ENCODE results near the gene PLEKHB2. TPM values are rescaled to one million over a fixed set of nuclear protein-coding genes. Genes with fewer than 3 reads are reported as not detected.
A peak's percentile ranks its signal among the peaks of the same experiment; 100 is the strongest.

PLEKHB2 gene
- total and polyA plus RNA-seq, 9 of the 15 experiments (the other 6 are each of a cell fraction or from before 2014, with no cell fraction given), result 41.3 to 71.5 (median 50.2) TPM

DNA sequence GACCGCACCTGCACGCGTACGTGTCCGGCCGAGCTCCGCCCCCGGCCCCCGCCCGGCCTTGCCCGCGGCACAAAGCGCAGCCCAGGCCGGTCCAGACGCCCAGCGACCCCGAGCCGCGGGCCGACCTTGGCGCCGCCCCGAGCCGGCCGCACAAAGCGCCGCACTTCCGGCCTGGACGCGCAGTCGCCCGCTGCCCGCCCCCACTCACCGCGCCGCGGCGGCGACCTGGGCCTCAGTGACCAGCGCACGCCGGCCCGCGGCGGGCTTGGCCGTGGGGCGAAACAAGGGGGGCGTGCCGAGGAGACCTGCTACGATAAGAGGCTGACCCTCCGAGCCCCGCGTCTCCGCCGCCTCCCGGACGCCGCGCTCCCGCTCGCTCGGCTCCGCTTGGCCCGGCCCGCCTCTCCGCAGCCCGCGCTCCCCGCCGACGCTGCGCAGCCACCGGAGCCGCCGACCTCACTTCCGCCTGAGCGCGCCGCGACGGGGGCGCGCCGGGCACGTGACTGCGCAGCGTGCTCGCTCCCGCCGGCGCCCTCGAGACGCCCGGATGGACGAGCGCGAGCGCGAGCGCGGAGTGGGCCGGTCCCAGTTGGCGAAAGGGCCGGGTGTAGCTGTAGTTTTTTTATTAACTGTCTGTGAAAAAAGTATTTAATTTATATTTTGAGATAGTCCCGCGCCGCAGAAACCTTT is 12.0 kb upstream of the PLEKHB2 start, which contains the start of gene FAM168B:
Gene FAM168B, minus strand, starts transcription at position 455 of the 690 bp plus-strand sequence. CDS start 10,814 bp downstream, outside the sequence.
- peak within 1 kb of the TSS; percentile 99 for H3K27ac ChIP-seq (ENCODE audit: extremely low read depth, low read depth, low read length)
- peaks cover 28% of the 10 kb centered on the region for H3K36me3 ChIP-seq (ENCODE audit: control insufficient read depth, insufficient read depth, low read length)
- ATAC-seq (peak; percentile 95), FAIRE-seq (peak; percentile 87), DNase-seq (ENCODE audit: extremely low read depth in 1 of 4, low spot score in 3 of 4) (peak; percentile 88 to 94 (median 90))
- H3K4me3 ChIP-seq, result peak within 1 kb of the TSS; percentile 94
- peak within 1 kb of the TSS; percentile 92 to 99 for H3K9ac ChIP-seq (ENCODE audit: insufficient read depth in 1 of 2, low read depth in 2 of 2, low read length in 2 of 2)
- POLR2A ChIA-PET, result interaction anchor here (0.6 to 4.2 kb wide), 11 partner anchors 9 to 39 kb away, joined by 3 to 35 read pairs (median 5); partner anchors contain the start of gene PLEKHB2
- peaks cover 6 to 10% of the 10 kb centered on the region in 2 experiments; a peak in 3 of 5 replicates for H3K4me1 ChIP-seq (replicated peaks in 1 of 2; ENCODE audit: control insufficient read depth in 2 of 2, insufficient read depth in 2 of 2, low read length in 2 of 2)
- WGBS (ENCODE audit: insufficient coverage, low coverage, missing lambda C conversion rate), result under 1% methylated on average over 81 of the region's 107 CpGs
- H3K4me2 ChIP-seq (ENCODE audit: insufficient read depth, low read length), result peak within 1 kb of the TSS; percentile 93
- H2AFZ ChIP-seq (ENCODE audit: low read depth, low read length), result peak within 1 kb of the TSS; percentile 96
- H3K9me3 ChIP-seq (replicated peaks; ENCODE audit: control insufficient read depth, insufficient read depth, low read depth, low read length), result peaks cover 2% of the 10 kb centered on the region; the same call in 1 of the 2 replicates
- BruUV-seq (replicated peaks), result no TSS peak
- in situ Hi-C loops (cut with MboI) (no loop called here), intact Hi-C loops (cut with micrococcal nuclease) (no loop called here)
- H3K79me2 ChIP-seq (ENCODE audit: control insufficient read depth, insufficient read depth, low read length), result peaks cover 50% of the 10 kb centered on the region
- CTCF ChIA-PET (ENCODE audit: low intra/inter-chr PET ratio), result no interaction called here
- no peaks in the 10 kb centered on the region for H3K27me3 ChIP-seq (ENCODE audit: control insufficient read depth in 2 of 2, insufficient read depth in 2 of 2, low read length in 2 of 2)
- 0 out of 2 replicates have a peak, but pooled peaks cover 3% of the 10 kb centered on the region for H4K20me1 ChIP-seq (replicated peaks; ENCODE audit: control insufficient read depth, insufficient read depth, low read length)
- H3K9me1 ChIP-seq (ENCODE audit: control insufficient read depth, insufficient read depth, low read length), result no peaks in the 10 kb centered on the region
- TF ChIP-seq HDAC1 (IDR thresholded peaks at IDR 0.05) (no peak), SAFB2 (IDR thresholded peaks at IDR 0.05; ENCODE audit: borderline replicate concordance, low read depth, low read length, severe bottlenecking) (no peak), ZBTB11 (CRISPR knock-in tag; IDR thresholded peaks at IDR 0.05) (peak; percentile 40 to 97 (median 68); a peak in 5 of 6 replicates), ZZZ3 (IDR thresholded peaks at IDR 0.05) (no peak), SETDB1 (IDR thresholded peaks at IDR 0.05; ENCODE audit: low read length) (no peak), CBX3 (IDR thresholded peaks at IDR 0.05; ENCODE audit: borderline replicate concordance in 1 of 2, low read length in 2 of 2) (no peak), ZNF133 (CRISPR knock-in tag; IDR thresholded peaks at IDR 0.05) (no peak), PHF20 (IDR thresholded peaks at IDR 0.05; ENCODE audit: partially characterized antibody) (no peak), KAT7 (CRISPR knock-in tag; IDR thresholded peaks at IDR 0.05; ENCODE audit: borderline replicate concordance) (no peak), ZNF75A (CRISPR knock-in tag; IDR thresholded peaks at IDR 0.05) (no peak), SREBF2 (CRISPR knock-in tag; IDR thresholded peaks at IDR 0.05) (no peak), NFXL1 (CRISPR knock-in tag; IDR thresholded peaks at IDR 0.05) (no peak)
- TF ChIP-seq, protein P1, sequence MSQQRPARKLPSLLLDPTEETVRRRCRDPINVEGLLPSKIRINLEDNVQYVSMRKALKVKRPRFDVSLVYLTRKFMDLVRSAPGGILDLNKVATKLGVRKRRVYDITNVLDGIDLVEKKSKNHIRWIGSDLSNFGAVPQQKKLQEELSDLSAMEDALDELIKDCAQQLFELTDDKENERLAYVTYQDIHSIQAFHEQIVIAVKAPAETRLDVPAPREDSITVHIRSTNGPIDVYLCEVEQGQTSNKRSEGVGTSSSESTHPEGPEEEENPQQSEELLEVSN (IDR thresholded peaks at IDR 0.05; ENCODE audit: borderline replicate concordance in 1 of 2, extremely low read depth in 1 of 2, insufficient read depth in 1 of 2, insufficient read length in 1 of 2, low read depth in 1 of 2, low read length in 1 of 2, poor library complexity in 1 of 2, severe bottlenecking in 1 of 2), result peak; percentile 31 to 80
- TF ChIP-seq, protein P2, sequence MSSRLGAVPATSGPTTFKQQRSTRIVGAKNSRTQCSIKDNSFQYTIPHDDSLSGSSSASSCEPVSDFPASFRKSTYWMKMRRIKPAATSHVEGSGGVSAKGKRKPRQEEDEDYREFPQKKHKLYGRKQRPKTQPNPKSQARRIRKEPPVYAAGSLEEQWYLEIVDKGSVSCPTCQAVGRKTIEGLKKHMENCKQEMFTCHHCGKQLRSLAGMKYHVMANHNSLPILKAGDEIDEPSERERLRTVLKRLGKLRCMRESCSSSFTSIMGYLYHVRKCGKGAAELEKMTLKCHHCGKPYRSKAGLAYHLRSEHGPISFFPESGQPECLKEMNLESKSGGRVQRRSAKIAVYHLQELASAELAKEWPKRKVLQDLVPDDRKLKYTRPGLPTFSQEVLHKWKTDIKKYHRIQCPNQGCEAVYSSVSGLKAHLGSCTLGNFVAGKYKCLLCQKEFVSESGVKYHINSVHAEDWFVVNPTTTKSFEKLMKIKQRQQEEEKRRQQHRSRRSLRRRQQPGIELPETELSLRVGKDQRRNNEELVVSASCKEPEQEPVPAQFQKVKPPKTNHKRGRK (tag; IDR thresholded peaks at IDR 0.05), result no peak
